ENCODE results near the gene RBM5. TPM values are rescaled to one million over a fixed set of nuclear protein-coding genes. Genes with fewer than 3 reads are reported as not detected.

The RBM5 gene
- polyA plus RNA-seq, 4 donors = 57.1 to 216 (median 84.3) TPM

DNA sequence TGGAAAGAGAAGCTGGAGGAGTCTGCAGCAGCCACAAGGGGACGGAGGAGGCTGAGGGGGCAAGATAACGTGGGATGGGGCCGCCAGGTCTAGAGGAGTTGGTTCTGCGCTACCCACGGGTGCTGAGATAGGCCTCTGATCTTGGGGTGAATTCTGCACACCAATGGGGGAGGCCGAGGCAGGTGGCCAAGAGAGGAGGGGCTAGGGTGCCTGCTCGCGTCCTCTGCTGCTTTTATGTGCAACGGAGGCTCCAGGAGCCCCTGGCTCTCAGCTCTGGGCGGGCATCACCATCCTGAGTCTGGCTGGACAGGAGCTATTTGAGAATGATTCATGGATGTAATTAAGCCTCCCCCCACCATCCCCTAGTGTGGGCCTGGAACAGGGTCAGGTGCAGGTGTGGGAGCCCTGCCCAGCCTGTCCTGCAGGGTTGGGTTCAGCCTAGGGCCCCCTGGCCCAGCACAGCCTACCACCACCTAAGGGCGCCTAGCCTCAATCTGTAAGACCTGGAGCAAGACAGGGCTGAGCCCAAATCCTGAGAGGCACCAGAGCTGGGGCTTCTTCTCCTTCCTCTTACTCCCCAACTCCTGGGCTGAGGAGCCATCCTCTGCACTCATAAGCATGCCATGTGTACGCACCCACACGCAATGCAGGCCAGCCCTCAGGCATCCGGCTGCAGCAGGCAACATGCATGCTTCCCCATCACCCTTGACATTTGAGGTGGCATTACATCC is 34.1 kb downstream of the RBM5 start:
- Histone ChIP-seq H3K27ac (ENCODE audit: low read depth in 1 of 3, low read length in 2 of 3) (no peak overlapping the region), H3K4me3 (ENCODE audit: low read depth in 1 of 3, low read length in 3 of 3) (no peak overlapping the region), H3K4me1 (ENCODE audit: control insufficient read depth in 3 of 3, insufficient read depth in 2 of 3, low read depth in 1 of 3, low read length in 2 of 3) (peaks cover 2 to 35% (median 10%) of the 10 kb centered on the region in 3 donors), H3K9me3 (ENCODE audit: control insufficient read depth in 2 of 2, insufficient read depth in 1 of 2, low read depth in 1 of 2, low read length in 1 of 2) (no peaks in the 10 kb centered on the region), H3K36me3 (ENCODE audit: control insufficient read depth in 3 of 3, insufficient read depth in 2 of 3, low read depth in 1 of 3, low read length in 3 of 3) (peaks cover under 1 to 47% (median 12%) of the 10 kb centered on the region in 3 donors), H3K27me3 (ENCODE audit: control insufficient read depth in 3 of 3, insufficient read depth in 3 of 3, low read length in 3 of 3) (peaks cover 0 to 12% (median 0%) of the 10 kb centered on the region in 3 donors)
- WGBS, 3 donors = 77 to 82% (median 78%) methylated on average over 13 to 14 of the region's 14 CpGs
- DNase-seq (no peak), FAIRE-seq (no peak)

DNA sequence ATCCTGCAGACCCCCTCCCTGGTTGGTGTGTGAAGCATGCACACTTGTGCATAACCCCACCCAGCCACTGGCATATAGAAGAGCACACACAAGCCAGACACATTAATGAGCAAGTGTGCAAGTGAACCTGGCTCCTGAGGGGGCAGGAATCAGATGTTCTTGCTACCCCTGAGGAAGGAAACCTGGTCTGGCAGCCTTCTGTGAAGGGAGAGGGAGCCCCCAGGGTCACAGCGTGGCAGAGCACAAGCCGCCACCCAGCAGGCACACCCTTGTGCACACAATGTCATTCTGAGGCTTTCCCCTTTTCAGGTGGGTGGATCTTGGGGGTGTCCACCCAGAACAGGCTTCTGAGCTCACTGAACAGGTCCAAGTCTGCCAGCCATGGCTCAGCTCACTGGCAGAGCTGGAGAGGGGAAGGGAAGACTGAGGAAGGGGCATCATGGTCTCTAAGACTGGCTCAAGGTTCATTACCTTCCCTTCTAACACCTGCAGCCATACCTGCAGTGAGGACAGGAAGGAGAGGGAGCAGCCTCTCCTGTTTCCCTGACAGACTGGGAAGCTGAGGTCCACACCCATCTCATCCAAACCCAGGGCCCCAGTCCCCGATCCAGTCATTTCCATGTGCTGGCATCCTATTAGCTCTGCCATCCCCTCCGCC is 34.8 kb downstream of the RBM5 start:
- WGBS, 3 donors = 34 to 60% (median 46%) methylated on average over 4 of the region's 4 CpGs
- H3K27ac ChIP-seq (ENCODE audit: low read depth in 1 of 3, low read length in 2 of 3) = no peak overlapping the region
- no peak overlapping the region for H3K4me3 ChIP-seq (ENCODE audit: low read depth in 1 of 3, low read length in 3 of 3)
- peaks cover 0 to 40% (median 6%) of the 10 kb centered on the region in 3 donors for H3K36me3 ChIP-seq (ENCODE audit: control insufficient read depth in 3 of 3, insufficient read depth in 2 of 3, low read depth in 1 of 3, low read length in 3 of 3)
- no peaks in the 10 kb centered on the region for H3K9me3 ChIP-seq (ENCODE audit: control insufficient read depth in 2 of 2, insufficient read depth in 1 of 2, low read depth in 1 of 2, low read length in 1 of 2)
- FAIRE-seq = no peak
- peaks cover 0 to 12% (median 0%) of the 10 kb centered on the region in 3 donors for H3K27me3 ChIP-seq (ENCODE audit: control insufficient read depth in 3 of 3, insufficient read depth in 3 of 3, low read length in 3 of 3)
- peak in 1 of 2 donors; percentile 30 for DNase-seq
- H3K4me1 ChIP-seq (ENCODE audit: control insufficient read depth in 3 of 3, insufficient read depth in 2 of 3, low read depth in 1 of 3, low read length in 2 of 3) = peaks cover 2 to 35% (median 10%) of the 10 kb centered on the region in 3 donors

- H3K9me3 ChIP-seq (ENCODE audit: control insufficient read depth in 2 of 2, insufficient read depth in 1 of 2, low read depth in 1 of 2, low read length in 1 of 2) = no peaks in the 10 kb centered on the region
- H3K27me3 ChIP-seq (ENCODE audit: control insufficient read depth in 3 of 3, insufficient read depth in 3 of 3, low read length in 3 of 3) = peaks cover 0 to 12% (median 0%) of the 10 kb centered on the region in 3 donors
- peaks cover 2 to 35% (median 10%) of the 10 kb centered on the region in 3 donors for H3K4me1 ChIP-seq (ENCODE audit: control insufficient read depth in 3 of 3, insufficient read depth in 2 of 3, low read depth in 1 of 3, low read length in 2 of 3)
- H3K36me3 ChIP-seq (ENCODE audit: control insufficient read depth in 3 of 3, insufficient read depth in 2 of 3, low read depth in 1 of 3, low read length in 3 of 3) = peaks cover 0 to 34% (median 2%) of the 10 kb centered on the region in 3 donors
- no peak overlapping the region for H3K4me3 ChIP-seq (ENCODE audit: low read depth in 1 of 3, low read length in 3 of 3)
- no peak overlapping the region for H3K27ac ChIP-seq (ENCODE audit: low read depth in 1 of 3, low read length in 2 of 3)
- DNase-seq (no peak), FAIRE-seq (no peak)
- 20 to 34% (median 24%) methylated on average over 15 of the region's 15 CpGs for whole genome bisulfite sequencing, 3 donors
Measured at GRCh38 chr3:50124052-50124799, 35.5 kb downstream of the RBM5 start.

GRCh38 chr3:50124800-50125178 is 36.1 kb downstream of the RBM5 start:
- no peak overlapping the region for H3K27ac ChIP-seq (ENCODE audit: low read depth in 1 of 3, low read length in 2 of 3)
- 54 to 84% (median 83%) methylated on average over 12 of the region's 12 CpGs for WGBS, 3 donors
- no peak overlapping the region for H3K4me3 ChIP-seq (ENCODE audit: low read depth in 1 of 3, low read length in 3 of 3)
- peaks cover 0 to 29% (median 2%) of the 10 kb centered on the region in 3 donors for H3K36me3 ChIP-seq (ENCODE audit: control insufficient read depth in 3 of 3, insufficient read depth in 2 of 3, low read depth in 1 of 3, low read length in 3 of 3)
- no peaks in the 10 kb centered on the region for H3K9me3 ChIP-seq (ENCODE audit: control insufficient read depth in 2 of 2, insufficient read depth in 1 of 2, low read depth in 1 of 2, low read length in 1 of 2)
- peaks cover 0 to 12% (median 0%) of the 10 kb centered on the region in 3 donors for H3K27me3 ChIP-seq (ENCODE audit: control insufficient read depth in 3 of 3, insufficient read depth in 3 of 3, low read length in 3 of 3)
- FAIRE-seq (no peak), DNase-seq (no peak)
- H3K4me1 ChIP-seq (ENCODE audit: control insufficient read depth in 3 of 3, insufficient read depth in 2 of 3, low read depth in 1 of 3, low read length in 2 of 3) = peaks cover 2 to 35% (median 10%) of the 10 kb centered on the region in 3 donors

GRCh38 chr3:50125541-50126286 is 37.0 kb downstream of the RBM5 start:
- H3K4me1 ChIP-seq (ENCODE audit: control insufficient read depth in 3 of 3, insufficient read depth in 2 of 3, low read depth in 1 of 3, low read length in 2 of 3) = peaks cover 2 to 35% (median 10%) of the 10 kb centered on the region in 3 donors
- peaks cover 0 to 20% (median 0%) of the 10 kb centered on the region in 3 donors for H3K36me3 ChIP-seq (ENCODE audit: control insufficient read depth in 3 of 3, insufficient read depth in 2 of 3, low read depth in 1 of 3, low read length in 3 of 3)
- peaks cover 0 to 15% (median 0%) of the 10 kb centered on the region in 3 donors for H3K27me3 ChIP-seq (ENCODE audit: control insufficient read depth in 3 of 3, insufficient read depth in 3 of 3, low read length in 3 of 3)
- H3K9me3 ChIP-seq (ENCODE audit: control insufficient read depth in 2 of 2, insufficient read depth in 1 of 2, low read depth in 1 of 2, low read length in 1 of 2) = no peaks in the 10 kb centered on the region
- FAIRE-seq = no peak
- DNase-seq = no peak
- peak overlapping the region in 1 of 3 donors; percentile 23 for H3K27ac ChIP-seq (ENCODE audit: low read depth in 1 of 3, low read length in 2 of 3)
- WGBS, 3 donors = 64 to 84% (median 64%) methylated on average over 8 to 9 of the region's 9 CpGs
- no peak overlapping the region for H3K4me3 ChIP-seq (ENCODE audit: low read depth in 1 of 3, low read length in 3 of 3)

GRCh38 chr3:50126287-50127211 is 37.8 kb downstream of the RBM5 start:
- DNase-seq (peak; percentile 45 to 77), FAIRE-seq (no peak)
- peaks cover 2 to 35% (median 10%) of the 10 kb centered on the region in 3 donors for H3K4me1 ChIP-seq (ENCODE audit: control insufficient read depth in 3 of 3, insufficient read depth in 2 of 3, low read depth in 1 of 3, low read length in 2 of 3)
- WGBS, 3 donors = 32 to 48% (median 44%) methylated on average over 15 to 16 of the region's 16 CpGs
- H3K4me3 ChIP-seq (ENCODE audit: low read depth in 1 of 3, low read length in 3 of 3) = no peak overlapping the region
- peak overlapping the region in 2 of 3 donors; percentile 23 to 42 for H3K27ac ChIP-seq (ENCODE audit: low read depth in 1 of 3, low read length in 2 of 3)
- no peaks in the 10 kb centered on the region for H3K9me3 ChIP-seq (ENCODE audit: control insufficient read depth in 2 of 2, insufficient read depth in 1 of 2, low read depth in 1 of 2, low read length in 1 of 2)
- H3K27me3 ChIP-seq (ENCODE audit: control insufficient read depth in 3 of 3, insufficient read depth in 3 of 3, low read length in 3 of 3) = peaks cover 0 to 21% (median 0%) of the 10 kb centered on the region in 3 donors
- peaks cover 0 to 12% (median 0%) of the 10 kb centered on the region in 3 donors for H3K36me3 ChIP-seq (ENCODE audit: control insufficient read depth in 3 of 3, insufficient read depth in 2 of 3, low read depth in 1 of 3, low read length in 3 of 3)

- Histone ChIP-seq H3K27ac (ENCODE audit: low read depth in 1 of 3, low read length in 2 of 3) (no peak overlapping the region), H3K4me3 (ENCODE audit: low read depth in 1 of 3, low read length in 3 of 3) (no peak overlapping the region), H3K36me3 (ENCODE audit: control insufficient read depth in 3 of 3, insufficient read depth in 2 of 3, low read depth in 1 of 3, low read length in 3 of 3) (peaks cover 0 to 7% (median 0%) of the 10 kb centered on the region in 3 donors), H3K4me1 (ENCODE audit: control insufficient read depth in 3 of 3, insufficient read depth in 2 of 3, low read depth in 1 of 3, low read length in 2 of 3) (peaks cover 0 to 30% (median 6%) of the 10 kb centered on the region in 3 donors), H3K27me3 (ENCODE audit: control insufficient read depth in 3 of 3, insufficient read depth in 3 of 3, low read length in 3 of 3) (peaks cover 0 to 21% (median 0%) of the 10 kb centered on the region in 3 donors), H3K9me3 (ENCODE audit: control insufficient read depth in 2 of 2, insufficient read depth in 1 of 2, low read depth in 1 of 2, low read length in 1 of 2) (no peaks in the 10 kb centered on the region)
- no peak for FAIRE-seq
- WGBS, 3 donors = 70 to 81% (median 74%) methylated on average over 7 to 8 of the region's 8 CpGs
- DNase-seq = no peak
Measured at GRCh38 chr3:50127251-50127691, 38.6 kb downstream of the RBM5 start.
